ENCODE data around the gene TC2N.

GRCh38 chr14:91831337-91831736 is 36.0 kb downstream of the TC2N start:
- TF ChIP-seq POLR2AphosphoS5 (IDR thresholded peaks at IDR 0.05; ENCODE audit: low read depth, low read length), result no peak
- no peak for TF ChIP-seq TAF1 (IDR thresholded peaks at IDR 0.05; ENCODE audit: borderline replicate concordance, insufficient read depth, low read length)
- no peak for TF ChIP-seq SIN3A (IDR thresholded peaks at IDR 0.05; ENCODE audit: borderline replicate concordance, insufficient read depth, low read length)
- no peak for TF ChIP-seq REST (IDR thresholded peaks at IDR 0.05; ENCODE audit: insufficient read depth in 1 of 2, low read depth in 2 of 2, low read length in 2 of 2)
- no peak for TF ChIP-seq FOXP2 (optimal IDR thresholded peaks at IDR 0.05; ENCODE audit: borderline replicate concordance, extremely low read depth, extremely low read length, insufficient read depth)

Measured in PFSK-1 (cell line).